ENCODE results near the gene RGMB.
A peak's percentile ranks its signal among the peaks of the same experiment; 100 is the strongest.

RGMB gene

GRCh38 chr5:98768160-98768959 lies 5.1 kb upstream of the RGMB start:
- DNase-seq: peak in 2 of 5 experiments; percentile 12 to 31

GRCh38 chr5:98768960-98769209 lies 4.6 kb upstream of the RGMB start:
- no peak for DNase-seq

- peak in 4 of 5 experiments; percentile 17 to 36 (median 22) for DNase-seq
Measured at GRCh38 chr5:98769210-98769958, 4.1 kb upstream of the RGMB start.

GRCh38 chr5:98769959-98770208 lies 3.6 kb upstream of the RGMB start:
- DNase-seq: no peak

GRCh38 chr5:98770209-98770910 lies 3.1 kb upstream of the RGMB start:
- peak in 2 of 5 experiments; percentile 12 to 22 for DNase-seq

- peak in 2 of 5 experiments; percentile 17 to 26 for DNase-seq
Measured at GRCh38 chr5:98770911-98771322, 2.5 kb upstream of the RGMB start.

- peak in 3 of 5 experiments; percentile 18 to 78 (median 59) for DNase-seq
Measured at GRCh38 chr5:98771382-98772109, 1.9 kb upstream of the RGMB start.

- peak in 4 of 5 experiments; percentile 26 to 85 (median 50) for DNase-seq
Measured at GRCh38 chr5:98772415-98773213, 849 bp upstream of the RGMB start.

- DNase-seq: no peak
Measured at GRCh38 chr5:98773214-98773463, 324 bp upstream of the RGMB start.

- peak in 3 of 5 experiments; percentile 33 to 78 (median 39) for DNase-seq
Measured at GRCh38 chr5:98774192-98775033, 950 bp downstream of the RGMB start.

- DNase-seq: no peak
Measured at GRCh38 chr5:98775246-98776065, 2.0 kb downstream of the RGMB start.

- DNase-seq: no peak
Measured at GRCh38 chr5:98776066-98776705, 2.7 kb downstream of the RGMB start.

GRCh38 chr5:98777295-98777694 lies 3.8 kb downstream of the RGMB start:
- no peak for DNase-seq

GRCh38 chr5:98779264-98779877 lies 5.9 kb downstream of the RGMB start:
- DNase-seq: no peak

- no peak for DNase-seq
Measured at GRCh38 chr5:98780390-98780789, 6.9 kb downstream of the RGMB start.

- DNase-seq: no peak
Measured at GRCh38 chr5:98781520-98781919, 8.1 kb downstream of the RGMB start.

- no peak for DNase-seq
Measured at GRCh38 chr5:98781964-98782363, 8.5 kb downstream of the RGMB start.

- DNase-seq: no peak
Measured at GRCh38 chr5:98783051-98783649, 9.7 kb downstream of the RGMB start.

GRCh38 chr5:98784411-98784810 lies 10.9 kb downstream of the RGMB start:
- no peak for DNase-seq

Measured in T-helper 2 cell (primary cell).